Stimulated activated CD8-positive, alpha-beta memory T cell treated with anti-CD3 and anti-CD28 coated beads, Interleukin-2, amount 100 ng/mL, for 1 hour (primary cell): Measurements from ENCODE around the gene CTNND2.

Source experiments
- DNase-seq, 2 donors: peaks; one replicate each; pipeline ENCODE4 v3.0.0-alpha.2; 2020; ENCODE audit warnings: low read depth in 2 of 2

The CTNND2 gene

DNA sequence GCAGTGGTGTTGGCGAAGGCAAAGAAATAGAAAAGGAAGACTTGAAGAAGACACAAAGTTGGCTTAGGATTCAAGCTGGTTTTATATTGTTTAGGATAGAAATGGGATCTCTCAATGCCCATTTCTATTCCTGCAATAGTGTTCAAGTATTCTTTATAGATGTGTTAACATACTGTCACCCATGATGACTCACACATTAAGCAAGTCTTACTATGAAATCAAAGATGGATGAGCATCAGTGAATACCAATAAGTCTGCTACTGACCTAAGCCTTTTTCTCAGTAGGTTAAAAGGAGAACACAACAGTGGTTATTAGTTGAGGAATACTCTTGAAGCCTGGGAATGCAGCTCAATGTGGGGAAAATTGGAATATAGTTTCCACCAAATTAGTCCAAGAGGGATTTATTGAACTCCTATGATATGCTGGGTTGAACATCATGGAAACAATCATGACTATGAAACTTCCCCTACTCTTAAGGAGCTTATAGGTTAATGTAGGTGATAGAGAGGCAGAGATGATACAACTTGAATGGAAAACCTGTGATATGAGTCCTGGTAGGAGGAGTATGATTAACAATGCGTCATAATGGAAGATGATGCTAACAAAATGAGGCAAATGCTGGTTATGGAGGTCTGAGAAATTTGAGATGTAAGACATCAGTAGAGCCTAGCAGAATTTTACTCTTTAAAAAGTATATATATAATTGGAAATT lies 726.1 kb downstream of the CTNND2 start:
- DNase-seq = no peak

DNA sequence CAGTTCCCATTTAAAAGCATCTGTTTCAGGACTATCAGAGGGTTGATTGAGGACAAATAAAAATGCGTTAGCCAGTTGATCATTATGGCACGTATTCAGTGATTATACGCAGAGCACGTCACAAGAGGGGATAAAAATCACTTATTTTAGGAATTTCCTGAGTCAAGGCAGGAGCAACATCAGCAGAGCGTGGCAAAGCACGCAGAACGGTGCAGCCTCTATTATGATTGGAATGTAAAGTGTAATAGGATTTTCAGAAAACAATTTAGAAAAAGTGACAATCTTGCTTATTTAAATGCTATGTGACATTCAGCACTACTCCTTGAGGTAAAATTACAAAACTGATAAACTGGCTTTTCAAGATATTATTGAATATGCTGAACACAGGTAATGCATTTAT lies 729.7 kb downstream of the CTNND2 start:
- no peak for DNase-seq

DNA sequence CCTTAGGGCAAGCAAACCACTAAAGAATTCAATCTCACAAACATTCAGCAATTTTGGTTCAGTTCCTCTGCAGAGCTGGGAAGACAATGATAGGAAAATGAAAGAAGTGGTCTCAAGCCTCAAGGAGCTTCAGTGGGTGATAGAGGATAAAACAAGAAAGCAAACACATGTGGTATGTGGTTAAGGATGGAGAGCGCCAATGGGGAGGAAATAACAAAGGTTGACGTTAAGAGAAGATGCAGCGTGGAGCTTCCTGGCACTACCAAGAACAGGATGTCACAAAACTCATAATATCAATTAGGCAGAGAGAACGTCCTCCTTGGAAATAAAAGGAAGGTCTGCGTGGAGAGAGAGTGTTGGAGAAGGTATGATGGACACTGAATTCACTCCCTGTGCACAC lies 731.8 kb downstream of the CTNND2 start:
- DNase-seq = no peak

DNA sequence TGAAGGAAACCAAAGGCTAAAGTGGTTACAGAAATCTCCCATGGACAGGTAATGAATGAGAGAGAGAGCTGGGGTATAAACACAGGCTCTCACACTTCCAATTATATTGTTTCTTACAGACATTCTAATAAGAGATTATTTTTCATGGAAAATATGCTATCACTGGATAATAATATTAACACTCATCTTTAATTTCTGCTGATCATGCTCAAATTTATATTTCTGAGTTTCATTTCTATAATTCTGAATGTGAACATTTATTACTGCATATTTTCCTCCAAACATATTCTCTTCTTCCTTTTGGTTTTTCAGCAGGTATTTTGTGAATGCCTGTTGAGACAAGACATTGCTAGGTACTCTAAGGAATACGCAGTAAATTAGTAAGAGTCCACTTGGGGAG lies 733.0 kb downstream of the CTNND2 start:
- DNase-seq = no peak

- no peak for DNase-seq
Measured at GRCh38 chr5:11166923-11167322, 737.3 kb downstream of the CTNND2 start.

DNA sequence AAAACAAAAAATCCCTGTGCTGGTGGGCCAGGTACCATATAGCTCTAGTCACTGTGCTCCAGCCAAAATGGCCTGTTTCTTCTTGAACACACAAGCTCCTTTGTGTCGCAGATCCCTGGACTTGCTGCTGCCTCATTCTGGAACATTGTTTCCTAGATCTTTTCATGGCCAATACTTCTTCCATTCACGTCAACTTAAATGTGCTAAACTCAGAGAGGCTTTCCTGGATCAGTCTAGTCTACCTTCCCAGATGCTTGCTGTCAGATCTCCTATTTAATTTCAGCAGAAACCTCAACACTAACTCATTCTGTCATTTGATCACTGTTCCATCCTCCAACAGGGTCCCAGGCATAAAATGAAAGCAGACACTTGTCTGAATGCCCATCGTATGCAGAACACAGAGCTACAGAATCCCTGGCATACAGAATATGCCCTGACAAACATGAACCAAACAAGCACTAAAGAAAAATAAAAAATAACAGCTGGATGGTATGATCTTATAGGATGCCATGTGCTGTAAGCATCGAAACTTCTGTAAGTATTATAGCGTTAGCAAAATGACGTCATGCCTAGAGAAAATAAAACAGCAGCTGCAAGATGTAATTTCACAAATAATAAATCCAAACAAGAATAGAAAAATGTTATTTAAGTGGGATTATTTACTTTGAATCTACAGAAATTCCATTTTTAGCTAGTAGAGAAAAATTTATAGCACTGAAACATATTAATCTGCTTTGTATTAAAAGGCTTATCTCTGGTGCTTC lies 739.5 kb downstream of the CTNND2 start:
- no peak for DNase-seq

- DNase-seq = no peak
Measured at GRCh38 chr5:11157132-11157531, 747.1 kb downstream of the CTNND2 start.

- DNase-seq = no peak
Measured at GRCh38 chr5:11153670-11154382, 750.4 kb downstream of the CTNND2 start.

- no peak for DNase-seq
Measured at GRCh38 chr5:11152368-11152767, 751.9 kb downstream of the CTNND2 start.

GRCh38 chr5:11150976-11151375 lies 753.3 kb downstream of the CTNND2 start:
- no peak for DNase-seq

- DNase-seq = no peak
Measured at GRCh38 chr5:11148810-11149539, 755.3 kb downstream of the CTNND2 start.

DNA sequence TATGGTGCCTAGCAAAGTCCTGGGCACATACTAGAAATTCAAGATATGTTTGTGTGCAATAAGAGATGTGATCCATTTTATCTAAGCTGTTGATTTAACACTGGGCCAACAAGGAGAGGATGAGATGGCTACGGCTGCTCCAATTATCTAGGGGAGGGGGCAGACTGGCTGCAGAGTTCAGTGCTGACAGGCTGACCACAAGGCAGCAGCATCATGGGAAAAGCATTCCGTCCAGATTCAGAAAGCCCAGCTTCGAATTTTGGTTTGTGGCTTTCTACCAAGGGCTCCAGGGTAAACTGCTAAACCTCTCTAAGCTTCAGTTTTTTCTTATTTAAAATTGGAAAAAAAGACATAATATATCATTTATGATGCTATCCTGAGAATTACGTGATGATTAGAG lies 758.1 kb downstream of the CTNND2 start:
- no peak for DNase-seq

DNA sequence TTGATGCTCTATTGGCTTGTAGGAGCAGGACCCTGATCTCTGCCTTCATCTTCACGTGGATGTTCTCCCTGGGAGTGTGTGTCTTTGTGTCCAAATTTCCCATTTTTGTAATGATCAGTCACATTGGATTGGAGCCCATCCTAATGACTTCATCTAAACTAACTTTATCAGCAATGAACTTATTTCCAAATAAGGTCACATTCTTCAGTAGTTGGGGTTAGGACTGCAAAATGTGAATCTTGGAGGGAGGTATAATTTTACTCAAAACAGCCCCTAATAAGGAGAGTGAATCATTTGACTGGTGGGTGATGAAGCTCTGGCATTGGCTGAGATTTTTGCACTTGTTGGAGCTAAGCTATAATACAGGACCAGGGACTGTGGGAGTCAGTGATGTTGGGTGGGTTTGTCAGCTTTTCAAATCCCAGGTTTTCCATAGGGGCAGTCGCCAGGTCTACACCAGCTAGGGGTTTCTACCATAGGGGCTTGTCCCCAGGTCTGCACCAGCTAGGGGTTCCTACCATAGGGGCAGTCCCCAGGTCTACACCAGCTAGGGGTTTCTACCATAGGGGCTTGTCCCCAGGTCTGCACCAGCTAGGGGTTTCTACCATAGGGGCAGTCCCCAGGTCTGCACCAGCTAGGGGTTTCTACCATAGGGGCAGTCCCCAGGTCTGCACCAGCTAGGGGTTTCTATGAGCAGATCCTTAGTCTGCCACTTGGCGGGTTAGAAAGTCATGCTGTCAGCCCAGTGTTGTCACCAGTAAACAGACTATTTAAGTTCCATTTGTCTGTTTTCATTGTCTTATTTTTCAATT lies 760.6 kb downstream of the CTNND2 start:
- no peak for DNase-seq

GRCh38 chr5:11139217-11139865 lies 764.9 kb downstream of the CTNND2 start:
- DNase-seq = no peak

DNA sequence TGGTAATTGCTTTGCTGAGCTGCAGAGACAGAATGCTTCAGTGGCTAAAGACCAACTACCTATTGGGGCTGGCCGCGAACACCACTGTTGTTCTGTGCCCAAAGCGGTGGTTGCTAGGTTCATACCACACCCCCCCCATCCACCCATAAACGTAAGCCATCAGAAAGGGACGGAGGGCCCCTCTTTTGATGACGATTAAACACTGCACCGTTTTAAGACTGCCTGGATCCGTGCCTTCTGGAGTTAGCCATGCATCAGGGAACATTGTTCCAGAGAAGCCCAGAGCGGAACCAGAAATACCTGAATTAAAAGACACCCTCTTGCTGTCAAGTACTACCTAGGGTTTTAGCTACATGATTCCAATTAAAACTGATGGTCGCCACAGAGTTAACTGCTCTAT lies 774.1 kb downstream of the CTNND2 start:
- DNase-seq = no peak

- no peak for DNase-seq
Measured at GRCh38 chr5:11128021-11128420, 776.2 kb downstream of the CTNND2 start.

DNA sequence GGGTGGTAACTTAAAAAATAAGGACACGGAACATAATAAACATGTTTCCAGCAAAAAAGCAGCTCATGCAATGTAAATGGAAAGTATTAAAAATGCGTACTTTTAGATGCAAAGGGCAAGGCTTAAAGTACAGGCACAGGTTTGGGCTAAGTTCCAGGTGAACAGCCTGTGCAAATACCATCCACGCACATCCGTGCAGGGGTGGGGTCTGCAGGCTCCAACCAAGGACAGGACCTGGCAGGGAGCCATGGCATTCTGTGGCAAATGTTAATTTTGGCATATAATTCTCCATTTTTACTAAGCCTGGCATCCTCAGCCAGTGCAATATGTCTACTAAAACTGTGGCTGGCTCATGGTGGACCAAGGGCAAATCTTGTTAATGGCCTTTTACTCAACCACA lies 777.4 kb downstream of the CTNND2 start:
- no peak for DNase-seq

GRCh38 chr5:11121885-11122284 lies 782.4 kb downstream of the CTNND2 start:
- no peak for DNase-seq

DNA sequence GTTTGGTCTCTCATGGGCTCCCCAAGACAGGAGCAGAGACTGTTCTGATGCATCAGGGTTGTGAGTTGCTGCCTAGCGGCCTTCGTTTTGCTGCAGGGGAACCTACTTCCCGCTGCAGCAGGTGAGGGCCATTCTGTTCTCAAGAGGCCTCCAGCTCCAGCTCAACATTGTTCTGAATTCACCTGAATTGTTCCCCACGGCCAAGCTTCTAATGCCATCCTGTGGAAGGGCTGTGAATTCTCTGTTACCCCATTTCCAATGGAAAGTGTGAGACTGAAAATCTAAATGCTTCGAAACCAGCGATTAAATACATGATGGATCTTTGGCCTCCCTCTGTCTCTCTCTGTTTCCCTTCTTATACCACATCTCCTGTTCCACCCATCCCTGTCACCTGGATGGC lies 794.1 kb downstream of the CTNND2 start:
- no peak for DNase-seq

DNA sequence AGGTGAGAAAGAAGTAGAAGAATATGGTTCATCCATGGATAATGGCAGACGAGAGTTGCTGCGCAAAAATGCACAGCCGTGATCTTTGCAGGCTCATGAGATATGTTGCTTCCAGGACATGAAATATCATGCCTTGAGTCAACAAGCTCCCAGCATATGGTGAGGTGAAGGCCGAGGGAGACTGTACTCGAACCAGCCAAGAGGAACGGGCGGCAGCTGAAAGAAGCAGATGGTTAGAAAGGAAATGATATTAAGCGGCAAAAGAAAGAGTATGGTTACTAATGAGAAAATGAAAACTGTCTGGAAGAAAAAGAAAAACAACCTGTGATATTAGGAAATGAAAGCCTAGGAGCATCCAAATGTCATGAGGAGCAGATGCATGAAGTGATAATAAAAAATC lies 798.5 kb downstream of the CTNND2 start:
- DNase-seq = no peak

DNA sequence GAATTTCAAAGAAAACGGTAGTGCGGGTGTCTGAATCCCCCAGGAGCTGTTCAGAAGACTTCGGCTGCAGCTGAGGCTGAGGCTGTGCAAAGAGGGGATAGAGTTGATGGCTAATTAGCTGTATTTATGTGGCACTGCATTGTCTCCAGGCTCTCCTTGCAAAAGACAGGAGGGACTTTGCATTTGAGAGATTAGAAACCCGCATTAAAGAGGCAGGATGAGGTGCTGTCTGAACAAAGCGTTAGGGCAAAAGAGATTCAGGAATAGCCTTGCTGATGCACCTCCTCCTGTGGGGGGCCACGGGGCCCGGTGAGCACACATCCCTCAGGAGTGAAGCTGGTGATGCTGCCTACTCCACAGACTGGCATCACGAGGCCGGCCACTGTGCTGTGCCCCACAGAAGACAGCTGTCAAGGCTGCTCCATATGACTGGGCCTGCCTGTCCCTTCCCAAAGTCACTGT lies 799.6 kb downstream of the CTNND2 start:
- no peak for DNase-seq
